Activated T-cell treated with anti-CD3 and anti-CD28 coated beads, Interleukin-2, amount 50 U/mL, for 72 hours (primary cell): ENCODE measurements around the gene ADGRB2. TPM values are rescaled to one million over a fixed set of nuclear protein-coding genes. Genes with fewer than 3 reads are reported as not detected.
A peak's percentile ranks its signal among the peaks of the same experiment; 100 is the strongest.

ENCODE experiments used
- ATAC-seq, 2 donors: fragments of 150-1000 bp; cut with Tn5 transposase; replicated peaks in 1 of 2; 2 replicates each; pipeline ENCODE4 v1.10.0; 2021; ENCODE audit warnings: moderate library complexity in 2 of 2, mild to moderate bottlenecking in 1 of 2
- DNase-seq, 2 donors: peaks; one replicate each; pipeline ENCODE4 v3.0.0; 2021 to 2022; ENCODE audit warnings: mixed read lengths in 1 of 2
- H3K27ac Mint-ChIP-seq: one replicate; pipeline ENCODE4 v1.8.0; 2022; ENCODE audit warnings: mild to moderate bottlenecking, moderate library complexity, mixed read lengths
- H3K27me3 Mint-ChIP-seq: one replicate; pipeline ENCODE4 v1.8.0; 2022; ENCODE audit warnings: low read depth, mixed read lengths
- H3K36me3 Mint-ChIP-seq, 2 donors: one replicate each; pipeline ENCODE4 v1.8.0; 2022; ENCODE audit warnings: mixed read lengths in 2 of 2, mild to moderate bottlenecking in 1 of 2; ENCODE audit not compliant: insufficient read depth in 2 of 2
- H3K4me1 Mint-ChIP-seq: one replicate; pipeline ENCODE4 v1.8.0; 2022; ENCODE audit warnings: low read depth, mixed read lengths
- H3K4me3 Mint-ChIP-seq, 2 donors: one replicate each; pipeline ENCODE4 v1.8.0; 2022; ENCODE audit warnings: mild to moderate bottlenecking in 2 of 2, mixed read lengths in 2 of 2, moderate library complexity in 2 of 2
- H3K9me3 Mint-ChIP-seq, 2 donors: one replicate each; pipeline ENCODE4 v1.8.0; 2022; ENCODE audit warnings: mixed read lengths in 2 of 2
- total RNA-seq, 2 donors: library from RNA; stranded (reverse); gene quantifications; one replicate each; pipeline ENCODE4 v1.2.3, GENCODE V29; 2022

ADGRB2 gene
- total RNA-seq, 2 donors from 2014 or later: 1.0 to 2.3 TPM

GRCh38 chr1:31773861-31774260 is 9.7 kb upstream of the ADGRB2 start:
- Mint-ChIP-seq H3K9me3 (no peaks in the 10 kb centered on the region), H3K27me3 (peaks cover 54% of the 10 kb centered on the region), H3K36me3 (peaks cover 0 to 2% of the 10 kb centered on the region in 2 donors), H3K4me1 (peaks cover 61% of the 10 kb centered on the region), H3K27ac (no peak overlapping the region), H3K4me3 (peak overlapping the region; percentile 59 to 61)
- DNase-seq (no peak), ATAC-seq (peak; percentile 27 to 32)

DNA sequence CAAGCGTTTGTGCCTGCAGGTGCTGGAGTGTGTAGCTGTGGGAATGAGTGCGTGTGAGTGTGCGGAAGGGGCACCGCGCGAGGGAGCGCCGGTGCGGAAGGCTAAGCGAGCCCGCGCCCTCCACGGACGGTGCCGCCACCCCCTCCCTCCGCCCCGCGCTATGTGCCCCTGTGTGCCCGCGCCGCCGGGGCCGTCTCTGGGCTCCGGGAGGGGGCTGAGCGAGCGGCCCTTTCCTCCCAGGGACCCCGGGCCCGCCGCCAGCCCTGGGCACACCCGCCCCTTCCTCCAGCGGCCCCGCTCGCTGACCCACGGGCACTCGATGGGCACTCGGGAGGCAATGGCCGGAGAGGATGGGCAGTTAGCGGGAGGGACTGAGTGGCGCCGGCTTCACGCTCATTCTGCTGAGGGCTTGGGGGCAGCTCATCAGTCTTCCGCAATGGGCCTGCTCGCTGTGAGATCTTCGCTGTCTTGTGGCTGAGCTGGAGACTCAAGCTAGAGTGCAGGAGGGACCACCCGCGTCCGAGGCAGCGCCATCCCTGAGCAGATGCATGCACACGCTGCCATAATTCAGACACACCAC is 8.6 kb upstream of the ADGRB2 start:
- Mint-ChIP-seq H3K27ac (no peak overlapping the region), H3K27me3 (peaks cover 54% of the 10 kb centered on the region), H3K4me1 (peaks cover 72% of the 10 kb centered on the region), H3K4me3 (peak overlapping the region; percentile 81 to 86), H3K9me3 (no peaks in the 10 kb centered on the region), H3K36me3 (peaks cover 0 to 2% of the 10 kb centered on the region in 2 donors)
- DNase-seq (no peak), ATAC-seq (no peak)

DNA sequence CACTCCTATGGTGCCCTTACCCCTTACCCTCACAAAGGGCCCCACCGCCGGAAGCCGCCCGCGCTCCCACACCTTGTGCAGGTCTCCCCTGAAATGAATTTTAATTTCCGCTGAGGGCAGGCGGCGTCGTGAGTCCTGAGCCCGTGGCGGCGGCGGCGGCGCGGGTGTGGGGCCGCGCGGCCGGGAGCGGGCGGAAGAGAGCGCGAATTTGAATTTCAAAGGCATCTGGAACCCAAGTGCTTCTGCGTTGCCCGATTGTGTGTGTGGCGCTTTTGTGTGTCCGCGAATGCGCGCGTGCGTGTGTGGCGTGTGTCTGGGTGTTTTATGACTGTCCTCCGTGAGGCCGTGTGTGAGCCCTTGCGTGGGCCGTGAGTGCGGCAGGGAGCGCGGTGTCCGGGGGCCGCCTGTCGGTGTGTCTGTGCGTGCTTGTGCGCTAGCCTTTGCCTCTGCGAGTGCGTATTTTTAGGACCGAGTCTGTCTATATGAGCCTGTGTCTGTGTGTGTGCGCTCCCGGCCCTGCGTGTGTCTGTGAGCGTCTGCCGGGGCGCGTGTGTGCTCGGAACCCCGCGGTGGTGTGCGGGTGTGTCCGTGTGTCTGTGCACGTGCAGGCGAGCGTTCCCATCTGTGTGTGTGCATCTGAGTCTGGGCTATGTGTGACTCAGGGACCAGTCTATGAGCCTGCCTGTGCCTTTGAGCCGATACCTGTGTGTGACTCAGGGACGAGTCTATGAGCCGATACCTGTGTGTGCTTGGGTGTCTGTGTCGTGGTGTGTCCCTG is 7.9 kb upstream of the ADGRB2 start:
- Mint-ChIP-seq H3K4me1 (peaks cover 74% of the 10 kb centered on the region), H3K36me3 (peaks cover 0 to 2% of the 10 kb centered on the region in 2 donors), H3K27me3 (peaks cover 48% of the 10 kb centered on the region), H3K9me3 (no peaks in the 10 kb centered on the region), H3K27ac (no peak overlapping the region), H3K4me3 (peak overlapping the region; percentile 81 to 86)
- DNase-seq: peak; percentile 52 to 63
- ATAC-seq: peak; percentile 76 to 82

DNA sequence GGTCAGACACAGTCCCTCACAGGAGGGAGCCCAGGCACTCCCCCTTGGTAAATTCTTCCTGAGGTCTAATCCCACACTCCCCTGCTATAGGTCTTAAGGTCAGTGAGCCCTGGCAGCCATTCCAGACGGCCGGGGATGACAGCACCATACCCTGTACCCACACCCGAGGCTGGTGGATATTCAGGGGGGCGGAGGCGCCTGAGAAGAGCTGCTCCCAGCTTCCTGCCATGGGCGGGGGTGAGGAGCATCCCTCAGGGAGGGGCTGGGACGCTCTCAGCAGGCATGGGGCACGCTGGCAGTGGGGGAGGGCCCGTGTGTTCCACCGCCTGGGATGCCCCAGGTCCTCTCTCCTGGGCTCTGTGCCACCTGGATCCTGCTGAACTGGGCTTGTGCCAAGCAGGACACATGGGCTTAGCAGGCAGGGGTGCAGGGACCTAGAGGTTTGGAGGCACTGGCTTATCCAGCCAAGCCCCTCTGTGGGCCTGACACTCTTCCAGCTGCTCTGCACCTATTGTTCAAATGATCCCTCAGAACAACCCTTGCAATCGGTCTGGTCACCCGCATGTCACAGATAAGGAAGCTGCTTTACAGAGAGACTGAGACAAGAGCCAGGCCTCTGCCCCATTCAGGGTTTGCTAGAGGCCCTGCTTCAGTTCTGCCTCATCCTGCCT is 5.7 kb upstream of the ADGRB2 start:
- H3K36me3 Mint-ChIP-seq: peaks cover 0 to 2% of the 10 kb centered on the region in 2 donors
- ATAC-seq (no peak), DNase-seq (no peak)
- no peak overlapping the region for H3K27ac Mint-ChIP-seq
- H3K27me3 Mint-ChIP-seq: peaks cover 35% of the 10 kb centered on the region
- peak overlapping the region; percentile 4 to 10 for H3K4me3 Mint-ChIP-seq
- H3K4me1 Mint-ChIP-seq: peaks cover 71% of the 10 kb centered on the region
- H3K9me3 Mint-ChIP-seq: no peaks in the 10 kb centered on the region

GRCh38 chr1:31768939-31769704 is 5.0 kb upstream of the ADGRB2 start:
- peak in 1 of 2 donors; percentile 38 for DNase-seq
- ATAC-seq: peak; percentile 56 to 63
- peaks cover 0 to 4% of the 10 kb centered on the region in 2 donors for H3K36me3 Mint-ChIP-seq
- peak overlapping the region; percentile 4 to 12 for H3K4me3 Mint-ChIP-seq
- no peaks in the 10 kb centered on the region for H3K9me3 Mint-ChIP-seq
- peaks cover 63% of the 10 kb centered on the region for H3K4me1 Mint-ChIP-seq
- H3K27me3 Mint-ChIP-seq: peaks cover 27% of the 10 kb centered on the region
- H3K27ac Mint-ChIP-seq: no peak overlapping the region

DNA sequence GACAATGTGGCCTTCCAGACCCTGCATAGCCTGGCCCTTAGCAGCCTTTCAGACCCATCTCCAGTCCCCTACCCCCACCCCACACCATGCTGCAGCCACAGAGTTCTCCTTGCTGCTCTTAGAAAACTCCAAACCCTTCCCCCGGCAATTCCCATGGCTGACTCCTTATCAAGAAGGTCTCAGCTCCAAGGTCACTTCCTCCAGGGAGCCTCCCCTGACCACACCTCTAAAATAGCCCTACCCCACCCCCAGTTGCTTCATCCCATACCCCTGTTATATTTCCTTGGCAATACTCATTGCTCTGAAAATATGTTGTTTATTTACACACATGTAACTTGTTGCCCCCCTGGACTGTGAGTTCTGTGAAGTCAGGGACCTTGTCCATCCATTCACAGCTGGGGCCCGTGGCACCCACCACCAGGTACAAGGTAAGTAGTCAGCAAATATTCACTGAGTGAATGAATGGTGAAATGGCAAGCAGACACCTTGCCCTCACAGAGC is 4.3 kb upstream of the ADGRB2 start:
- Mint-ChIP-seq H3K4me1 (peaks cover 57% of the 10 kb centered on the region), H3K9me3 (no peaks in the 10 kb centered on the region), H3K27ac (no peak overlapping the region), H3K36me3 (peaks cover 0 to 4% of the 10 kb centered on the region in 2 donors), H3K4me3 (no peak overlapping the region), H3K27me3 (peaks cover 22% of the 10 kb centered on the region)
- ATAC-seq (no peak), DNase-seq (no peak)

GRCh38 chr1:31767225-31767624 is 3.1 kb upstream of the ADGRB2 start:
- peaks cover 0 to 5% of the 10 kb centered on the region in 2 donors for H3K36me3 Mint-ChIP-seq
- ATAC-seq (no peak), DNase-seq (no peak)
- H3K27ac Mint-ChIP-seq: no peak overlapping the region
- H3K27me3 Mint-ChIP-seq: peaks cover 20% of the 10 kb centered on the region
- peaks cover 52% of the 10 kb centered on the region for H3K4me1 Mint-ChIP-seq
- H3K9me3 Mint-ChIP-seq: no peaks in the 10 kb centered on the region
- no peak overlapping the region for H3K4me3 Mint-ChIP-seq

- Mint-ChIP-seq H3K4me1 (peaks cover 46% of the 10 kb centered on the region), H3K36me3 (peaks cover 0 to 5% of the 10 kb centered on the region in 2 donors), H3K27ac (no peak overlapping the region), H3K9me3 (no peaks in the 10 kb centered on the region), H3K27me3 (peaks cover 19% of the 10 kb centered on the region), H3K4me3 (no peak overlapping the region)
- no peak for ATAC-seq
- DNase-seq: no peak
These were observed 1.4 kb upstream of the ADGRB2 start for GRCh38 chr1:31765516-31765915.

- H3K27me3 Mint-ChIP-seq: peaks cover 21% of the 10 kb centered on the region
- H3K27ac Mint-ChIP-seq: no peak overlapping the region
These were observed 914 bp upstream of the ADGRB2 start for GRCh38 chr1:31765041-31765467.

DNA sequence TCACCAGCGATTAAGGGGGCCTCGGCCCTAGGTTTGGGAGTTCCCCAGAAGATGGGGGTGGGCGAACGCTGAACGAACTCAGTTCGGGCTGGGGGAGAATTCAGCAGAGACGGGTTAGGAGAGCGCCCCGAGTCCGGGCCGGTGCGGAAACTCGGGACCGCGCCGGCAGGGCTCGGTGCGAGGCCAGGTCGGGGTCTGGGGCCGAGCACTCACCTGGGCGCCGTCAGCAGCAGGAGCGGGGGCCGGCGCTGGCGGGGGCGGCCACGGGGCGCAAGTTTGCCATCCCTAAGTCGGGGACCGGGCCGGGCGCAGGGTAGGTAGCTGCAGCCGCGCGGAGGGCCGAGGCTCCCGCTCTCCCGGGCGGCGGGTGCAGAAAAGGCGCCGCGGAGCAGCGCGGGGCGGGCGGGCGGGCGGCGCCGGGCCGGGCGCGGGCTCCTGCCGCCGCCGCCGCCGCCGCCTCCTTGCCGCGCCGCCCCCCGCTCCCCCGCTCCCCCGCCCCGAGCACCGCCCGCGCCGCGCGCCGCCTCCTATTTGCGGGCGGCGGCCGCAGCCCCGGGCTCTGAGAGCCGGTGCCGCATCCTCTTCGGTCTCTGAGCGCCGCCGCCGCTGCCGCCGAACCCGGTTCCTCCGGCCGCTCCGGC is 349 bp downstream of the ADGRB2 start:
- Mint-ChIP-seq H3K27me3 (peaks cover 30% of the 10 kb centered on the region), H3K27ac (no peak overlapping the region), H3K4me3 (peak overlapping the region; percentile 79 to 89), H3K4me1 (peaks cover 28% of the 10 kb centered on the region), H3K36me3 (peaks cover 0 to 5% of the 10 kb centered on the region in 2 donors), H3K9me3 (no peaks in the 10 kb centered on the region)
- DNase-seq: no peak
- ATAC-seq: peak; percentile 15 to 17

More at GRCh38 chr1:31765041-31765467, 914 bp upstream of the ADGRB2 start:
- peak; percentile 31 to 43 for DNase-seq
- ATAC-seq: no peak
- Mint-ChIP-seq H3K9me3 (no peaks in the 10 kb centered on the region), H3K36me3 (peaks cover 0 to 5% of the 10 kb centered on the region in 2 donors), H3K4me3 (peak overlapping the region; percentile 68 to 81), H3K4me1 (peaks cover 41% of the 10 kb centered on the region)

GRCh38 chr1:31762726-31763670 is 1.1 kb downstream of the ADGRB2 start:
- H3K4me1 Mint-ChIP-seq: peaks cover 21% of the 10 kb centered on the region
- H3K27me3 Mint-ChIP-seq: peaks cover 30% of the 10 kb centered on the region
- H3K36me3 Mint-ChIP-seq: peaks cover 0 to 5% of the 10 kb centered on the region in 2 donors
- ATAC-seq (peak; percentile 69 to 70), DNase-seq (peak; percentile 83 to 86)
- H3K27ac Mint-ChIP-seq: no peak overlapping the region
- H3K9me3 Mint-ChIP-seq: no peaks in the 10 kb centered on the region
- peak overlapping the region; percentile 79 to 89 for H3K4me3 Mint-ChIP-seq
